HCT116 (cell line): ENCODE data around the gene ACYP2. TPM values are rescaled to one million over a fixed set of nuclear protein-coding genes. Genes with fewer than 3 reads are reported as not detected.
"Not testable (repeated sequence)": the region's sequence is repeated elsewhere in the genome, so short reads cannot be mapped to it uniquely, and the experiment has no call there.

ENCODE experiments used
- ATAC-seq: fragments of 200-7000 bp; cut with Tn5 transposase; 2 replicates; pipeline ENCODE4 v1.9.1; 2020; ENCODE audit warnings: mild to moderate bottlenecking, moderate library complexity
- BruUV-seq: library from RNA; stranded (reverse); fragments of 400-500 nt; replicated peaks from 2 replicates; lab custom pipeline; 2021; lab: Mats Ljungman, UMichigan
- CTCF ChIA-PET: fragments of 300-600 bp; sonication (Branson Sonifier 250); formaldehyde crosslinking; loops from one replicate; lab custom pipeline; 2021; ENCODE audit warnings: antibody characterized with exemption; lab: Charles Lee
- POLR2A ChIA-PET: fragments of 300-600, 350-600 bp; sonication (Branson Sonifier 250); formaldehyde crosslinking; loops from one replicate; lab custom pipeline; 2021; ENCODE audit warnings: antibody characterized with exemption; lab: Charles Lee
- RAD21 ChIA-PET, 2 experiments: fragments of 300-600 bp; sonication (Branson Sonifier 250); formaldehyde crosslinking; loops; one replicate each; lab custom pipeline; 2023; ENCODE audit warnings: low total read pairs in 2 of 2; ENCODE audit not compliant: uncharacterized antibody in 2 of 2, unreplicated experiment in 2 of 2, low non-redundant PET in 1 of 2; lab: Charles Lee
- DNase-seq: peaks from one replicate; pipeline ENCODE4 v3.0.0-alpha.2; 2010; ENCODE audit warnings: low read depth, low spot score
- H2AFZ ChIP-seq: fragments of 200-600 bp; shearing (Covaris generic), sonication (generic); 2 replicates; pipeline ENCODE4 v1.6.1; 2017; ENCODE audit warnings: low read depth, mixed run types, mixed read lengths, antibody characterized with exemption, low read length; ENCODE audit not compliant: poor library complexity, severe bottlenecking
- H3K27ac ChIP-seq: 2 replicates; pipeline ENCODE4 v1.5.1; 2012; ENCODE audit warnings: low read depth, low read length
- H3K27me3 ChIP-seq: fragments of 200-600 bp; sonication (generic); 2 replicates; pipeline ENCODE4 v1.6.1; 2016; ENCODE audit warnings: mixed run types, low read length, mixed read lengths; ENCODE audit not compliant: insufficient read depth
- H3K36me3 ChIP-seq, 2 experiments: fragments of 200-500 bp in 1 of 2; fragments of 200-600 bp in 1 of 2; sonication (Bioruptor generic) in 1 of 2; sonication (generic) in 1 of 2; 2 replicates each; pipeline versions ENCODE4 v1.5.1 to v1.6.1; 2014 to 2016; ENCODE audit warnings: low read length in 2 of 2, inconsistent platforms in 1 of 2, mixed read lengths in 1 of 2, mixed run types in 1 of 2; ENCODE audit not compliant: insufficient read depth in 2 of 2, control insufficient read depth in 1 of 2
- H3K4me1 ChIP-seq, 2 experiments: fragments of 200-600 bp in 1 of 2; sonication (generic) in 1 of 2; 2 replicates each; pipeline versions ENCODE4 v1.5.1 to v1.6.1; 2012 to 2017; ENCODE audit warnings: low read length in 2 of 2, inconsistent platforms in 1 of 2, mild to moderate bottlenecking in 1 of 2, mixed read lengths in 1 of 2, mixed run types in 1 of 2, moderate library complexity in 1 of 2; ENCODE audit not compliant: insufficient read depth in 2 of 2, control insufficient read depth in 1 of 2
- H3K4me2 ChIP-seq: fragments of 200-600 bp; sonication (generic); 2 replicates; pipeline ENCODE4 v1.6.1; 2017; ENCODE audit warnings: mixed run types, low read length, mixed read lengths
- H3K4me3 ChIP-seq, 2 experiments: fragments of 200-600 bp in 1 of 2; sonication (generic) in 1 of 2; replicated peaks in 1 of 2; 2 replicates each; pipeline ENCODE4 v1.5.1; 2011 to 2016; ENCODE audit warnings: low read length in 2 of 2, control low read depth in 1 of 2, low read depth in 1 of 2, mild to moderate bottlenecking in 1 of 2, mixed read lengths in 1 of 2, mixed run types in 1 of 2
- H3K79me2 ChIP-seq: fragments of 200-600 bp; sonication (generic); 2 replicates; pipeline ENCODE4 v1.6.1; 2017; ENCODE audit warnings: mild to moderate bottlenecking, mixed run types, low read length, moderate library complexity, mixed read lengths; ENCODE audit not compliant: insufficient read depth
- H3K9ac ChIP-seq: fragments of 200-600 bp; sonication (generic); 2 replicates; pipeline ENCODE4 v1.6.1; 2016; ENCODE audit warnings: low read length, mixed read lengths
- H3K9me2 ChIP-seq: fragments of 200-600 bp; sonication (generic), shearing (Covaris generic); 2 replicates; pipeline ENCODE4 v1.6.1; 2017; ENCODE audit warnings: mixed run types, mild to moderate bottlenecking, moderate library complexity; ENCODE audit not compliant: insufficient read depth
- H3K9me3 ChIP-seq, 2 experiments: fragments of 200-500 bp in 1 of 2; fragments of 200-600 bp in 1 of 2; sonication (Bioruptor generic) in 1 of 2; sonication (generic) in 1 of 2; 2 replicates each; pipeline ENCODE4 v1.6.1; 2014 to 2017; ENCODE audit warnings: low read length in 2 of 2, mixed read lengths in 2 of 2, inconsistent platforms in 1 of 2, low read depth in 1 of 2, mild to moderate bottlenecking in 1 of 2, mixed run types in 1 of 2, moderate library complexity in 1 of 2; ENCODE audit not compliant: control insufficient read depth in 1 of 2, insufficient read depth in 1 of 2
- H4K20me1 ChIP-seq: fragments of 200-600 bp; sonication (generic), shearing (Covaris generic); 2 replicates; pipeline ENCODE4 v1.6.1; 2017; ENCODE audit warnings: mixed run types, mild to moderate bottlenecking, moderate library complexity; ENCODE audit not compliant: insufficient read depth
- ATF3 ChIP-seq: IDR thresholded peaks from 2 replicates; pipeline ENCODE4 v1.6.1; 2012
- CBX3 ChIP-seq: IDR thresholded peaks from 2 replicates; pipeline ENCODE4 v1.6.1; 2012; ENCODE audit warnings: low read depth
- CTCF ChIP-seq, 3 experiments: fragments of 200-600 bp in 1 of 3; sonication (generic) in 1 of 3; IDR thresholded peaks in 2 of 3; conservative IDR thresholded peaks in 1 of 3; 2 replicates each; pipeline ENCODE4 v1.5.1; 2012 to 2017; ENCODE audit warnings: low read depth in 2 of 3, low read length in 2 of 3, antibody characterized with exemption in 1 of 3, borderline replicate concordance in 1 of 3, control low read depth in 1 of 3, mild to moderate bottlenecking in 1 of 3, mixed read lengths in 1 of 3, mixed run types in 1 of 3, moderate library complexity in 1 of 3; ENCODE audit not compliant: insufficient read depth in 1 of 3
- EGR1 ChIP-seq: IDR thresholded peaks from 2 replicates; pipeline ENCODE4 v1.6.1; 2012; ENCODE audit warnings: low read depth
- ELF1 ChIP-seq: IDR thresholded peaks from 2 replicates; pipeline ENCODE4 v1.6.1; 2012; ENCODE audit warnings: low read depth, borderline replicate concordance
- EZH2 ChIP-seq: fragments of 200-600 bp; sonication (generic); IDR thresholded peaks from 2 replicates; pipeline ENCODE4 v1.6.1; 2017; ENCODE audit warnings: antibody characterized with exemption, mixed run types
- FOSL1 ChIP-seq: IDR thresholded peaks from 2 replicates; pipeline ENCODE4 v1.6.1; 2012; ENCODE audit warnings: low read depth
- POLR2A ChIP-seq: IDR thresholded peaks from 2 replicates; pipeline ENCODE4 v1.7.0; 2011; ENCODE audit warnings: borderline replicate concordance; ENCODE audit not compliant: insufficient read depth, insufficient read length; ENCODE audit errors: extremely low read depth
- POLR2AphosphoS5 ChIP-seq: IDR thresholded peaks from 2 replicates; pipeline ENCODE4 v1.6.1; 2011; ENCODE audit warnings: mild to moderate bottlenecking, low read depth, low read length, moderate library complexity
- RAD21 ChIP-seq: IDR thresholded peaks from 2 replicates; pipeline ENCODE4 v1.6.1; 2012; ENCODE audit warnings: low read depth, mild to moderate bottlenecking
- SIN3A ChIP-seq: IDR thresholded peaks from 2 replicates; pipeline ENCODE4 v1.6.1; 2012; ENCODE audit warnings: low read depth
- SP1 ChIP-seq: IDR thresholded peaks from 2 replicates; pipeline ENCODE4 v1.6.1; 2012; ENCODE audit warnings: low read depth
- SRF ChIP-seq: IDR thresholded peaks from 2 replicates; pipeline ENCODE4 v1.6.1; 2012; ENCODE audit warnings: low read depth
- TCF7L2 ChIP-seq: IDR thresholded peaks from 2 replicates; pipeline ENCODE4 v1.7.0; 2011; ENCODE audit warnings: borderline replicate concordance, inconsistent platforms; ENCODE audit not compliant: insufficient read depth, insufficient read length; ENCODE audit errors: extremely low read depth
- YY1 ChIP-seq: IDR thresholded peaks from 2 replicates; pipeline ENCODE4 v1.6.1; 2011; ENCODE audit warnings: low read length, low read depth, moderate library complexity, mild to moderate bottlenecking; ENCODE audit not compliant: insufficient replicate concordance; ENCODE audit errors: extremely low read depth
- ZNF274 ChIP-seq: fragments of 200-500 bp; sonication (Bioruptor generic); IDR thresholded peaks from 2 replicates; pipeline ENCODE4 v1.6.1; 2014; ENCODE audit warnings: mild to moderate bottlenecking, low read depth, low read length, inconsistent platforms
- intact Hi-C: fragments of 100-400 bp; cut with micrococcal nuclease; formaldehyde crosslinking; loops from 2 replicates; pipeline ENCODE4 v1.10.0; 2022
- total RNA-seq: library from RNA; stranded (reverse); gene quantifications from one replicate; pipeline ENCODE4 v1.2.1, GENCODE V29; 2021; ENCODE audit not compliant: unreplicated experiment
- TF ChIP-seq, protein P1 (sequence below): IDR thresholded peaks from 2 replicates; pipeline ENCODE4 v1.6.1; 2012; ENCODE audit warnings: low read depth

The ACYP2 gene
- total RNA-seq, 1 experiment from 2014 or later, result 9.4 TPM

DNA sequence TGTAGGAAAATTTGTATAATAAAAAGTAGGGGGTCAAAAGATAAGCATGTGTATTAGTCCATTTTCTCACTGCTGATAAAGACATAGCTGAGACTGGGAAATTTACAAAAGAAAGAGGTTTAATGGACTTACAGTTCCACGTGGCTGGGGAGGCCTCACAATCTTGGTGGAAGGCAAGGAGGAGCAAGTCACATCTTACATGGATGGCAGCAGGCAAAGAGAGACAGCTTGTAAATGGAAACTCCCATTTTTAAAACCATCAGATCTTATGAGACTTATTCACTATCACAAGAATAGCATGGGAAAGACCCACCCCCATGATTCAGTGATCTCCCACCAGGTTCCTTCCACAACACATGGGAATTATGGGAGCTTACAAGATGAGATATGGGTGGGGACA, 149.7 kb downstream of the ACYP2 start:
- intact Hi-C loops, POLR2A ChIA-PET, H3K9ac ChIP-seq, H3K36me3 ChIP-seq, H3K4me1 ChIP-seq, H3K9me2 ChIP-seq, H4K20me1 ChIP-seq, H3K27ac ChIP-seq, ATAC-seq, CTCF ChIA-PET, H2AFZ ChIP-seq, DNase-seq, BruUV-seq, H3K4me2 ChIP-seq, H3K9me3 ChIP-seq, H3K27me3 ChIP-seq, H3K79me2 ChIP-seq, RAD21 ChIA-PET, H3K4me3 ChIP-seq: not testable (repeated sequence)

- no peak overlapping the region for H3K4me2 ChIP-seq
- no peaks in the 10 kb centered on the region for H3K9me2 ChIP-seq
- H3K36me3 ChIP-seq, result no peaks in the 10 kb centered on the region
- no peak overlapping the region for H3K9ac ChIP-seq
- H3K27me3 ChIP-seq, result no peaks in the 10 kb centered on the region
- TF ChIP-seq EGR1, result no peak
- no peak for TF ChIP-seq ATF3
- no peak for TF ChIP-seq TCF7L2
- TF ChIP-seq, protein P1, sequence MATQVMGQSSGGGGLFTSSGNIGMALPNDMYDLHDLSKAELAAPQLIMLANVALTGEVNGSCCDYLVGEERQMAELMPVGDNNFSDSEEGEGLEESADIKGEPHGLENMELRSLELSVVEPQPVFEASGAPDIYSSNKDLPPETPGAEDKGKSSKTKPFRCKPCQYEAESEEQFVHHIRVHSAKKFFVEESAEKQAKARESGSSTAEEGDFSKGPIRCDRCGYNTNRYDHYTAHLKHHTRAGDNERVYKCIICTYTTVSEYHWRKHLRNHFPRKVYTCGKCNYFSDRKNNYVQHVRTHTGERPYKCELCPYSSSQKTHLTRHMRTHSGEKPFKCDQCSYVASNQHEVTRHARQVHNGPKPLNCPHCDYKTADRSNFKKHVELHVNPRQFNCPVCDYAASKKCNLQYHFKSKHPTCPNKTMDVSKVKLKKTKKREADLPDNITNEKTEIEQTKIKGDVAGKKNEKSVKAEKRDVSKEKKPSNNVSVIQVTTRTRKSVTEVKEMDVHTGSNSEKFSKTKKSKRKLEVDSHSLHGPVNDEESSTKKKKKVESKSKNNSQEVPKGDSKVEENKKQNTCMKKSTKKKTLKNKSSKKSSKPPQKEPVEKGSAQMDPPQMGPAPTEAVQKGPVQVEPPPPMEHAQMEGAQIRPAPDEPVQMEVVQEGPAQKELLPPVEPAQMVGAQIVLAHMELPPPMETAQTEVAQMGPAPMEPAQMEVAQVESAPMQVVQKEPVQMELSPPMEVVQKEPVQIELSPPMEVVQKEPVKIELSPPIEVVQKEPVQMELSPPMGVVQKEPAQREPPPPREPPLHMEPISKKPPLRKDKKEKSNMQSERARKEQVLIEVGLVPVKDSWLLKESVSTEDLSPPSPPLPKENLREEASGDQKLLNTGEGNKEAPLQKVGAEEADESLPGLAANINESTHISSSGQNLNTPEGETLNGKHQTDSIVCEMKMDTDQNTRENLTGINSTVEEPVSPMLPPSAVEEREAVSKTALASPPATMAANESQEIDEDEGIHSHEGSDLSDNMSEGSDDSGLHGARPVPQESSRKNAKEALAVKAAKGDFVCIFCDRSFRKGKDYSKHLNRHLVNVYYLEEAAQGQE, result no peak
- no peak for TF ChIP-seq FOSL1
- no peak for TF ChIP-seq ELF1
- TF ChIP-seq RAD21, result no peak
- no peak for TF ChIP-seq SIN3A
- TF ChIP-seq CBX3, result no peak
- TF ChIP-seq SRF, result no peak
- TF ChIP-seq EZH2, result no peak
- TF ChIP-seq YY1, result no peak
- TF ChIP-seq ZNF274, result no peak
- no peak for TF ChIP-seq CTCF (IDR thresholded peaks at IDR 0.05 in 2 of 3, conservative IDR thresholded peaks at IDR 0.05 in 1 of 3; ENCODE audit: borderline replicate concordance in 1 of 3, insufficient read depth in 1 of 3, low read depth in 2 of 3, low read length in 2 of 3)
- TF ChIP-seq POLR2A, result no peak
- TF ChIP-seq POLR2AphosphoS5, result no peak
- no peak for TF ChIP-seq SP1
- H3K4me3 ChIP-seq, result no peak overlapping the region
- no peak for DNase-seq
- no peak overlapping the region for H3K27ac ChIP-seq
- no peak overlapping the region for H2AFZ ChIP-seq
- no peaks in the 10 kb centered on the region for H4K20me1 ChIP-seq
- ChIA-PET POLR2A (interaction anchor here (0.7 kb wide), 1 partner anchor 37 kb away, joined by 3 read pairs; no protein-coding TSS in a partner anchor), CTCF (no interaction called here), RAD21 (no interaction called here)
- H3K79me2 ChIP-seq, result no peaks in the 10 kb centered on the region
- no peak for ATAC-seq
- H3K9me3 ChIP-seq, result no peaks in the 10 kb centered on the region
- intact Hi-C loops, result no loop called here
- no TSS peak for BruUV-seq
- H3K4me1 ChIP-seq, result no peaks in the 10 kb centered on the region
Observed at GRCh38 chr2:54267577-54267976, 152.2 kb downstream of the ACYP2 start.
